Keratinocyte (primary cell): Measurements from ENCODE around the gene RTL1. TPM values are rescaled to one million over a fixed set of nuclear protein-coding genes. Genes with fewer than 3 reads are reported as not detected.

Source experiments
- DNase-seq: peaks from one replicate; pipeline ENCODE4 v3.0.0-alpha.2; 2011; ENCODE audit warnings: low read depth, missing footprints, low spot score
- FAIRE-seq: peaks from 2 replicates; lab custom pipeline; 2011; peaks lifted over from hg19 to GRCh38; lab: Jason Lieb, UNC
- H2AFZ ChIP-seq: 2 replicates; pipeline ENCODE4 v1.6.0; 2012; ENCODE audit warnings: low read length, control low read depth, inconsistent platforms; ENCODE audit not compliant: control insufficient read depth
- H3K27ac ChIP-seq: 2 replicates; pipeline ENCODE4 v1.5.1; 2011; ENCODE audit warnings: low read length; ENCODE audit not compliant: control insufficient read depth, insufficient read depth
- H3K27me3 ChIP-seq: 3 replicates; pipeline ENCODE4 v1.6.0; 2011; ENCODE audit warnings: low read length; ENCODE audit not compliant: control insufficient read depth, insufficient read depth; ENCODE audit errors: extremely low read depth
- H3K36me3 ChIP-seq, 2 experiments: 2 replicates in 1 of 2; 3 replicates in 1 of 2; pipeline ENCODE4 v1.5.1; 2011; ENCODE audit warnings: low read length in 2 of 2, mild to moderate bottlenecking in 1 of 2; ENCODE audit not compliant: control insufficient read depth in 2 of 2, insufficient read depth in 2 of 2; ENCODE audit errors: extremely low read depth in 1 of 2
- H3K4me1 ChIP-seq: 3 replicates; pipeline ENCODE4 v1.5.1; 2011; ENCODE audit warnings: low read length; ENCODE audit not compliant: control insufficient read depth, insufficient read depth; ENCODE audit errors: extremely low read depth
- H3K4me2 ChIP-seq: 3 replicates; pipeline ENCODE4 v1.6.0; 2011; ENCODE audit warnings: low read depth, low read length; ENCODE audit not compliant: control insufficient read depth, insufficient read depth; ENCODE audit errors: extremely low read depth
- H3K4me3 ChIP-seq, 3 experiments: fragments of 200-600 bp in 1 of 3; sonication (generic) in 1 of 3; 2 replicates in 2 of 3; 3 replicates in 1 of 3; pipeline ENCODE4 v1.5.1; 2011 to 2016; ENCODE audit warnings: low read length in 3 of 3, mild to moderate bottlenecking in 3 of 3, control low read depth in 2 of 3, inconsistent platforms in 1 of 3, low read depth in 1 of 3, mixed read lengths in 1 of 3, mixed run types in 1 of 3, moderate library complexity in 1 of 3; ENCODE audit not compliant: control insufficient read depth in 2 of 3, insufficient read depth in 2 of 3; ENCODE audit errors: extremely low read depth in 1 of 3
- H3K79me2 ChIP-seq: 2 replicates; pipeline ENCODE4 v1.6.0; 2012; ENCODE audit warnings: low read length; ENCODE audit not compliant: control insufficient read depth, insufficient read depth
- H3K9ac ChIP-seq: 3 replicates; pipeline ENCODE4 v1.6.0; 2011; ENCODE audit warnings: low read length; ENCODE audit not compliant: control insufficient read depth, insufficient read depth; ENCODE audit errors: extremely low read depth
- H3K9me1 ChIP-seq: 3 replicates; pipeline ENCODE4 v1.6.0; 2011; ENCODE audit warnings: low read length; ENCODE audit not compliant: control insufficient read depth, insufficient read depth; ENCODE audit errors: extremely low read depth
- H3K9me3 ChIP-seq: 2 replicates; pipeline ENCODE4 v1.5.1; 2012; ENCODE audit warnings: low read depth, low read length; ENCODE audit not compliant: control insufficient read depth
- H4K20me1 ChIP-seq: 3 replicates; pipeline ENCODE4 v1.6.0; 2011; ENCODE audit warnings: low read length; ENCODE audit not compliant: control insufficient read depth, insufficient read depth; ENCODE audit errors: extremely low read depth
- CTCF ChIP-seq, 3 experiments: IDR thresholded peaks in 1 of 3; conservative IDR thresholded peaks in 1 of 3; optimal IDR thresholded peaks in 1 of 3; 2 replicates in 2 of 3; 3 replicates in 1 of 3; pipeline versions ENCODE3 to v1.5.1; 2011; ENCODE audit warnings: low read length in 3 of 3, mild to moderate bottlenecking in 3 of 3, moderate library complexity in 2 of 3, control low read depth in 1 of 3, inconsistent platforms in 1 of 3; ENCODE audit not compliant: insufficient read depth in 2 of 3; ENCODE audit errors: extremely low read depth in 1 of 3
- EZH2 ChIP-seq: IDR thresholded peaks from one replicate; pipeline ENCODE4 v1.6.1; 2012; ENCODE audit warnings: inconsistent platforms, mild to moderate bottlenecking, low read length, moderate library complexity
- dilution Hi-C: fragments of 300-500 bp; cut with MboI; formaldehyde crosslinking; loops from one replicate; pipeline ENCODE4 v1.7.0; 2020; ENCODE audit warnings: low sequenced_read_pairs; ENCODE audit not compliant: extremely low pct_ligation_motif_present
- polyA plus RNA-seq, 5 experiments: library from polyadenylated mRNA; depleted of rRNA in 3 of 5; stranded (reverse) in 3 of 5; stranded (forward) in 1 of 5; unstranded in 1 of 5; fragments of >200 nt; gene quantifications; 1 replicate in 1 of 5; 2 replicates in 3 of 5; 3 replicates in 1 of 5; pipeline versions ENCODE4 v1.2.1 to v1.2.3, GENCODE V29; 2011 to 2012; ENCODE audit warnings: missing spikeins in 2 of 5, low read depth in 1 of 5, low replicate concordance in 1 of 5

RTL1 gene
- polyA plus RNA-seq, 1 donor (not counting 4 experiments of a cell fraction or from before 2014, with no cell fraction given): not detected

- Histone ChIP-seq H3K36me3 (no peaks in the 10 kb centered on the region), H3K4me3 (no peak overlapping the region), H2AFZ (no peak overlapping the region), H3K9ac (no peak overlapping the region), H3K9me3 (no peaks in the 10 kb centered on the region), H3K9me1 (no peaks in the 10 kb centered on the region), H3K27ac (no peak overlapping the region), H3K4me1 (no peaks in the 10 kb centered on the region), H3K27me3 (peaks cover 15% of the 10 kb centered on the region), H4K20me1 (no peaks in the 10 kb centered on the region), H3K79me2 (no peaks in the 10 kb centered on the region), H3K4me2 (no peak overlapping the region)
- FAIRE-seq (no peak), DNase-seq (no peak)
- TF ChIP-seq CTCF (optimal IDR thresholded peaks at IDR 0.05 in 1 of 3, IDR thresholded peaks at IDR 0.05 in 1 of 3, conservative IDR thresholded peaks at IDR 0.05 in 1 of 3; ENCODE audit: extremely low read depth in 1 of 3, insufficient read depth in 2 of 3, low read length in 3 of 3): peak in 2 of 3 experiments; percentile 23 to 24
- no peak for TF ChIP-seq EZH2
- dilution Hi-C loops: no loop called here
Measured at GRCh38 chr14:100902295-100903133, 1.0 kb downstream of the RTL1 start.

- TF ChIP-seq EZH2 (no peak), CTCF (optimal IDR thresholded peaks at IDR 0.05 in 1 of 3, IDR thresholded peaks at IDR 0.05 in 1 of 3, conservative IDR thresholded peaks at IDR 0.05 in 1 of 3; ENCODE audit: extremely low read depth in 1 of 3, insufficient read depth in 2 of 3, low read length in 3 of 3) (no peak)
- Histone ChIP-seq H3K79me2 (no peaks in the 10 kb centered on the region), H3K4me3 (no peak overlapping the region), H3K9me1 (no peaks in the 10 kb centered on the region), H3K9ac (no peak overlapping the region), H3K9me3 (no peaks in the 10 kb centered on the region), H3K4me1 (no peaks in the 10 kb centered on the region), H3K27ac (no peak overlapping the region), H3K27me3 (peaks cover 15% of the 10 kb centered on the region), H2AFZ (no peak overlapping the region), H4K20me1 (no peaks in the 10 kb centered on the region), H3K4me2 (no peak overlapping the region), H3K36me3 (no peaks in the 10 kb centered on the region)
- FAIRE-seq (no peak), DNase-seq (no peak)
- dilution Hi-C loops: no loop called here
Measured at GRCh38 chr14:100901391-100902183, 1.9 kb downstream of the RTL1 start.
